GM10266 (cell line): Measurements from ENCODE around the gene CC2D1A.

Source experiments
- DNase-seq: peaks from one replicate; pipeline ENCODE4 v3.0.0; 2012; ENCODE audit errors: extremely low spot score
- CTCF ChIP-seq: IDR thresholded peaks from 2 replicates; pipeline ENCODE4 v1.5.1; 2012; ENCODE audit warnings: mild to moderate bottlenecking, low read depth; ENCODE audit not compliant: control insufficient read depth, insufficient read depth; ENCODE audit errors: missing control alignments

The CC2D1A gene

GRCh38 chr19:13870873-13871272 lies 35.1 kb upstream of the CC2D1A start:
- TF ChIP-seq CTCF = no peak
- no peak for DNase-seq

GRCh38 chr19:13872339-13872694 lies 33.7 kb upstream of the CC2D1A start:
- TF ChIP-seq CTCF = no peak
- no peak for DNase-seq

GRCh38 chr19:13872695-13873389 lies 33.2 kb upstream of the CC2D1A start:
- TF ChIP-seq CTCF = peak; percentile 41
- peak; percentile 80 for DNase-seq

GRCh38 chr19:13873834-13874515 lies 32.0 kb upstream of the CC2D1A start:
- DNase-seq = no peak
- TF ChIP-seq CTCF = no peak

- no peak for TF ChIP-seq CTCF
- DNase-seq = no peak
These were observed 30.2 kb upstream of the CC2D1A start for GRCh38 chr19:13875824-13876223.

GRCh38 chr19:13876834-13877233 lies 29.2 kb upstream of the CC2D1A start, which contains the start of gene NANOS3:
NANOS3 (plus strand) TSS chr19:13877134; CDS start chr19:13877249, 115 bp downstream.
- no peak for TF ChIP-seq CTCF
- no peak for DNase-seq

- TF ChIP-seq CTCF = no peak
- no peak for DNase-seq
These were observed 28.7 kb upstream of the CC2D1A start for GRCh38 chr19:13877303-13877702.
